ENCODE data around the gene DYSF.
A peak's percentile ranks its signal among the peaks of the same experiment; 100 is the strongest.
"Not testable (repeated sequence)": the region's sequence is repeated elsewhere in the genome, so short reads cannot be mapped to it uniquely, and the experiment has no call there.

DYSF gene

DNA sequence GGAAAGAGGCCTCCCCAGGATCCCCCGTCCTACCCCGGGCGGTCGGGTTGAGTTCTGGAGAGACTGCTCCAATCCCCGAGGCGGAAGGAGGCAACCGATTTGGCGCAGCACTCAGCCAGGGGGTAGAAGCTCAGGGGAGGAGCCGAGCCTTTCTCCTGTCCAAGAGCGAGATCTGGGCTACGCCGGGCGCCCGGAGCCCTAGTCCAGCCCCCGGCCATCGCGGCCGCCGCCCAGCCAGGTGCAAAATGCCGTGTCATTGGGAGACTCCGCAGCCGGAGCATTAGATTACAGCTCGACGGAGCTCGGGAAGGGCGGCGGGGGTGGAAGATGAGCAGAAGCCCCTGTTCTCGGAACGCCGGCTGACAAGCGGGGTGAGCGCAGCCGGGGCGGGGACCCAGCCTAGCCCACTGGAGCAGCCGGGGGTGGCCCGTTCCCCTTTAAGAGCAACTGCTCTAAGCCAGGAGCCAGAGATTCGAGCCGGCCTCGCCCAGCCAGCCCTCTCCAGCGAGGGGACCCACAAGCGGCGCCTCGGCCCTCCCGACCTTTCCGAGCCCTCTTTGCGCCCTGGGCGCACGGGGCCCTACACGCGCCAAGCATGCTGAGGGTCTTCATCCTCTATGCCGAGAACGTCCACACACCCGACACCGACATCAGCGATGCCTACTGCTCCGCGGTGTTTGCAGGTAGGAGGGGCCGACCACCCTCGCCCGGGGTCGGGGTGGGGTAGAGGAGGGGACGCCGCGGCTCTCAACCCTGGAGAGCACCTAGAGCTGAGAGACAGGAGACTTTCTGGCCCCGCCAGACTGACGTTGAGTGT, at the start of gene DYSF:
Gene DYSF, plus strand, starts transcription at position 158 of the 817 bp plus-strand sequence.
- DNase-seq, result peak; percentile 75

DNA sequence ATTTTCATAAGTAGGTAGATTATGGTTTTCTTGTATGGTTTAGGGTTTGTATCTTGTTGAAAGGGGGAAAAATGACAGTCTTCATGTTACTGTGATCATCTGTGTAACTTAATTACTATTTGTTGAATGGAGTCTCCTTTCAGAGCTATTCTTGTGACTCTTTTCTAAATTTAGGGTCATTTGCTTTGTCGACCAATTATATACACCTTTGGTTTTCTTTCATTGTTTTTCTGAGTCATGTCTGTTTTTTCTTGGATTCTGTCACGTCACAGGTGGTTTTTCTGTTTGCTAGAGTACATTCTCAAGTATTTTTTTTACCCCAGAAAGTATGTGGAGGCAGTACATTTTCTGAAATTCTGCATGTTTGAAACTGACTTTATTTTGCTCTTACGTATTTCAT, 43.8 kb upstream of the DYSF start:
- no peak for DNase-seq

DNA sequence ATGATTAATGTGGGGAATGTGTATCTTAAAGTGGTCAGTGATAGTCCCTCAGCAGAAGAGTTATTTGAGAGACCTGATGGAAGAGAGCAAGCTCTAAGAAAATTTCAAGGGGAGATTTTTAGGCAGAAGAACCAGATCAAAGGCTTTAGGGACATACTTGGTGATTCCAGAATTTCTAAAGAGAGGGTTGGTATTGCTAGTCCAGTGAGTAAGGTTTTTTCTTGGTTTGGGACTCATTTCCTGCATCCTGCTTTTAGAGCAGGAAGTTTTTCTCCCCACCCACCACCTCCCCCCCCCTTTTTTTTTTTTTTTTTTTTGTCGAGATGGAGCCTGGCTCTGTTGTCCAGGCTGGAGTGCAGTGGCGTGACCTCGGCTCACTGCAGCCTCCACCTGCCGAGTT, 42.7 kb upstream of the DYSF start:
- no peak for DNase-seq

DNA sequence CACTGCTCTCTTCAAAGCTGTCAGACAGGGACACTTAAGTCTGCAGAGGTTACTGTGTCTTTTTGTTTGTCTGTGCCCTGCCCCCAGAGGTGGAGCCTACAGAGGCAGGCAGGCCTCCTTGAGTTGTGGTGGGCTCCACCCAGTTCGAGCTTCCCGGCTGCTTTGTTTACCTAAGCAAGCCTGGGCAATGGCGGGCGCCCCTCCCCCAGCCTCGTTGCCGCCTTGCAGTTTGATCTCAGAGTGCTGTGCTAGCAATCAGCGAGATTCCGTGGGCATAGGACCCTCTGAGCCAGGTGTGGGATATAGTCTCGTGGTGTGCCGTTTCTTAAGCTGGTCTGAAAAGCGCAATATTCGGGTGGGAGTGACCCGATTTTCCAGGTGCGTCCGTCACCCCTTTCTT, 36.5 kb upstream of the DYSF start:
- not testable (repeated sequence) for DNase-seq

DNA sequence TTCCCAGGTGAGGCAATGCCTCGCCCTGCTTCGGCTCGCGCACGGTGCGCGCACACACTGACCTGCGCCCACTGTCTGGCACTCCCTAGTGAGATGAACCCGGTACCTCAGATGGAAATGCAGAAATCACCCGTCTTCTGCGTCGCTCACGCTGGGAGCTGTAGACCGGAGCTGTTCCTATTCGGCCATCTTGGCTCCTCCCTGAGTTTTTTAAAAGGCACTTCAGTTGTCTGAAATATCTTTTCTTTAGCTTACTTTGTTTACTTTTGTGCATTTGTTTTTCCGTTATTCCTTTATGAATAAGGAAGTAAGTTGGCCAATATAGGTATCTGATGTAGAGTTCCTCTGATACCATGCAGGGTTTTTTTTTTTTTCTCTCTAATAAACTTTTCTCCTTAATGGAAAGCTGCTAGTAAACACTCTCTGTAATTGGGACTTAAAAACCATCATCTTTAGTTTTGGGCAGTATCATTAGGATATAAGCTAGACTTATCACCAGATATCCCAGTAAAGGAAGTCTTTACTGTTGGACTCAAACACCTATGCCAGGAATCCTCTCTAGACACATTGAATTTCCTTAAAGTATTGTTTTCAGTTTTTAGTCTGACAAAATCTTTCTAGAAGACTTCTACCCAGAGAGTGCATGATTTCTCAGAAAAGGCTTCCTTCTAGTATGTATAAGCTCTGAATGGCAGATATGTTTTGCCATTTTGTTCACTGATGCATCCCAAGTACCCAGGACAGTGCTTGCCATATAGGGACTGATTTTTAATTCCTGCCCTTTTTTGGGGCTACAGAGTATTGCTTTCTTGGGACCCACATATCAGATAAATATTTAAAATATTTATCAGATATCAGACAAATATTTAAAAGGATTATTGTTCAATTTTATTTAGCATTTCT, 35.8 kb upstream of the DYSF start:
- no peak for DNase-seq

DNA sequence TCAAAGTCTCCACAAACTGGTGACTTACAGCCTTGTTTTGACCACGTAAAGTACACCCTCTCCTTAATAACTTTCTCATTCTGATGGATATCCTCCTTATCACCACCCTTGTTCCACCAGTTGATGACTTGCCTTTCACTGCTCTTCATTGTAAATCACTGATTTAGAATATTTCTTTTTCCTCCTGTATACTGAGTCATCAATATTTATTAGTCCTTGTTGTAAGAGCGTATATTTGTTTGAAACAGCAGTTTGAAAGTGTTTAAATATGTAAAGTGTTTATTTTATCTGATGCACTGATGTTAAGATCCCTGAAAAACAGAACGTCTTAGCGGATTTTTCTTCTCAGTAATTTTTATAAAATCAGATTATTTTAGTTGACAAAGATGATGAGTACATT, 34.2 kb upstream of the DYSF start:
- no peak for DNase-seq

DNA sequence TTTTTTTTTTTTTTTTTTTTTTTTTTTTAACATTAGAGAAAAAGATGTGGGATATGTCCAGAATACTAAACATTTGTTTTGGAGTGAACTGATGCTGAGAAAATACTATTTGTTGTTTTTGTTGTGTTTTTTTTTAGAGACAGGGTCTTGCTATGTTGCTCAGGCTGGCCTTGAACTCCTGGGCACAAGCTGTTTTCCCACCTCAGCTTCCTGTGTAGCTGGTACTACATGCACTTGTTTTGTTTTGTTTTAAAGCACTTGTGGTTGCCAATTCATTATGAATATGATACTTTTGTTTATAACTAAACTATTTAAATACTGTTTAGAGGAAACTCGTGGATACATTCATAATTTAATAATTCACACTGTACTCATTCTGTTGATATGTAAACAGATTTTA, 33.4 kb upstream of the DYSF start:
- DNase-seq, result no peak

DNA sequence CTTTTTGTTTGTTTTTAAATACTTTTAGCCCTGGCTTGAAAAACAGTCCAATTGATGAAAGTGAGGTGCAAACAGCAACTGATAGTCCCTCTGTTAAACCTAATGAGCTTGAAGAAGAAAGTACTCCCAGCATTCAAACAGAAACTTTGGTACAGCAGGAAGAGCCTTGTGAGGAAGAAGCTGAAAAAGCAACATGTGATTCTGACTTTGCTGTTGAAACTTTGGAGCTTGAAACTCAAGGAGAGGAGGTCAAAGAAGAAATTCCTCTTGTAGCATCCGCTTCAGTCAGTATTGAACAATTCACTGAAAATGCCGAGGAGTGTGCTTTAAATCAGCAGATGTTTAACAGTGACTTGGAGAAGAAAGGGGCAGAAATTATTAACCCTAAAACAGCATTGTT, 30.6 kb upstream of the DYSF start:
- DNase-seq, result no peak

DNA sequence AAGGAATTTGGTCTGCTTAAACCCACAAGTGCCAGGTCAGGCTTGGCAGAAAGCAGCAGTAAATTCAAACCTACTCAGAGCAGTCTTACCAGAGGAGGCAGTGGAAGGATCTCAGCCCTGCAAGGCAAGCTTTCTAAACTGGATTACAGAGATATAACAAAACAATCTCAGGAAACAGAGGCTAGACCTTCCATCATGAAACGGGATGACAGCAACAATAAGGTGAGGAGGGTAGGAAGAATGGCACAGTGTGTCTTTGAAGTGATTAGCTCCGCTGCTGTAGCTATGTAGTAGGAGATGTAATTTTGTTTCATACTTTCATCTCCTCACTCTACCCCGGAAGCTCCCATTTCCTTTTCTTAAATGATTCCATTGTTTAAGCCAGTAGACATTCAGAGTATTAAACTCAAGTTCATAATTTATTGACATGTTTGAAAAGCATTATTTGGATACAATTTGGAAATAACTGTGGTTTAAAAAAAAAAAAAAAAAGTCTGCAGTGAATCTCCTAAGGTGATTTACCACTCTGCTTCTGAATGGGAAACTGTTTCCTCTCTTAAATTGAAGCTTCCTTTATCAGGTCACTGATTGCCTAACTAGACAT, 29.4 kb upstream of the DYSF start:
- DNase-seq, result no peak

DNA sequence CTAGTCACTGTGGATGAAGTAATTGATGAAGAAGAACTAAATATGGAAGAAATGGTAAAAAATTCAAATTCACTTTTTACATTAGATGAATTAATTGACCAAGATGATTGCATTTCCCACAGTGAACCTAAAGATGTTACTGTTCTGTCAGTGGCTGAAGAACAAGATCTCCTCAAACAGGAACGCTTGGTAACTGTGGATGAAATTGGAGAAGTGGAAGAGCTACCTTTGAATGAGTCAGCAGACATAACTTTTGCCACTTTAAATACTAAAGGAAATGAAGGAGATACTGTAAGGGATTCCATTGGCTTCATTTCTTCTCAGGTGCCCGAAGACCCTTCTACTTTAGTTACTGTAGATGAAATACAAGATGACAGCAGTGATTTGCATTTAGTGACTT, 26.6 kb upstream of the DYSF start:
- DNase-seq, result no peak

DNA sequence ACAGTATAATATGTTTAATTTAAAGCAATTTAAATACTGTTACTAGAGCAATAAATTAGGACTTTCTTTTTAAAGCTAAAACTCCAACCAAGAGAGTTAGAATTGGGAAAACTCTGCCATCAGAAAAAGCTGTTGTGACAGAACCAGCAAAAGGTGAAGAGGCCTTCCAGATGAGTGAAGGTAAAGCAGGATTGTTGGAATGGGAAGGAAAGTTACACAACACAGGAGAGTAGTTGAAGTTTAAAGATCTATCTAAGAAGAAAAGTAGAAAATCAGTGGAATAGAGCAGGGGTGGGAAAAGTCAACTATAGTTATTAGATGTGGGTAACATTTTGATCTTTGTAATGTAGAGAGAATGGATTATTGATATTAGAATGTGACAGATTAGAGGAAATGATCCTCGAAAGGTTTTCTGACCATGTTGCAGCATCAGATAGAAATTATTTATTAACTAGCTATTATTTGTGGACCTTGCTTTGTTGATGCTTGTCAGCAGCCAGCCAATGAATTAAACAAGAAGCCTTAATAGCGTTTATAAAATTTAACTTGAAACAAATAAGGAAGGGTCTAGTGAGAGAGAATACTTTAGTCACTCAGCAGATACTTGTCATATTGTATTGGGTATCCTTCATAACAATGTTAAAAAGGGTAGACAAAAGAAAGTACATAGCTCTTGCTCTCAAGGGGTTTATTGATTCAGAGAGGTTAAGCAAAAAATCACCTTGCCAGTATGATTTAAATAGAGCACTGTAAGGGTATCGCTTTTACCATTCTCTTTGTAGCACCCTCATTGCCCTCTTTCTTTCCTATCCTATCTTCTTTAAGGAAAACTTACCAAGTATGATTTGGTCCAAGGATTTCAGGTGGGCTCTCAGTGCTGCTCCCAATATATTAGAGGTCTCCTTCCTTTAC, 24.6 kb upstream of the DYSF start:
- no peak for DNase-seq

DNA sequence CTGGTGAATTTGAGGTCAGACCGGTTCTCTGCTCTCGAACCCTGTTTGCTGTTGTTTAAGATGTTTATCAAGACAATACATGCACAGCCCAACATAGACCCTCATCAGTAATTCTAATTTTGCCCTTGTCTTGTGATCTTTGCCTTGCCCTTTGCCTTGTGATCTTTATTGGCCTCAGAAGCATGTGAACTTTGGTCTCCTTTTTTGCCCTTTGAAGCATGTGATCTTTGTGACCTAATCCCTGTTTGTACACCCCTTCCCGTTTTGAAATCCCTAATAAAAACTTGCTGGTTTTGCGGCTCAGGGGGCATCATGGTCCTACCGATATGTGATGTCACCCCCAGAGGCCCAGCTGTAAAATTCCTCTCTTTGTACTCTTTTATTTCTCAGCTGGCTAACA, 8.2 kb upstream of the DYSF start:
- not testable (repeated sequence) for DNase-seq

DNA sequence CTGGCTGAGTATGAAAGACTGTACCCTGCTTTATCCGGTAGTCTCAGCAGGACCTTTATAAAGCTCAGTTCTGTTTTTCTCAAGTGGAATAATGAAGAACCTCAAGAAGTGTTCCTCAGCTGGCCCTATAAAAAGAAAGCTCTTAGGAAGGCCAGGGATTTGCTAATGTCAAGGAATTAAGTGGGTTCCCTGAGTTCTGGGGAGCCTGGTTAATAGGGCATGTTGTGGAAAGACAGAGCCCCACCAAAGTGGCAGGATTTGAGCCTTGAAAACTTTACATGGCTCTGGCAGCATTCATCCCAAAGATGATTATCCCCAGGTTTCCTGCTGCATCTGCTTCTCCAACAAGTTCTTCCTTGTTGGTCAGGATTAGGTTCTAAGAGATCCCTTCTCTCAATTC, 6.9 kb upstream of the DYSF start:
- DNase-seq, result no peak

DNA sequence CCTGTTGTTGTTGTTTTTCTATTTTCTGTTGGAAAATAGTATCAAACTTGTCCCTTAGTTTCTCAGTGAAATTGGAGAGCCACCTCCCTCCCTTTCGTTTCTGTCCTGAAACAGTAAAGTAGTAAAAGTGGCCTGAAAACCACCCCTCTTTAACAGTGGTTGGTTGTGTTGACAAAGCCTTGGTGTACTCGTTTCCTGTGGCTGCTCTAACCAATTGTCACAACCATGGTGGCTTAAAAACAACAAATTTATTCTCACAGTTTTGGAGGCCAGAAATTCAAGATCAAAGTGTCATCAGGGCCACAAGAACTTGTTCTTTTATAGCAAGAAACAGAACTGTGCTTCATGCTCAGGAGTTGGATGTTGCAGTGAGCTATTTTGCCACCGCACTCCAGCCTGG, 4.0 kb upstream of the DYSF start:
- DNase-seq, result no peak

DNA sequence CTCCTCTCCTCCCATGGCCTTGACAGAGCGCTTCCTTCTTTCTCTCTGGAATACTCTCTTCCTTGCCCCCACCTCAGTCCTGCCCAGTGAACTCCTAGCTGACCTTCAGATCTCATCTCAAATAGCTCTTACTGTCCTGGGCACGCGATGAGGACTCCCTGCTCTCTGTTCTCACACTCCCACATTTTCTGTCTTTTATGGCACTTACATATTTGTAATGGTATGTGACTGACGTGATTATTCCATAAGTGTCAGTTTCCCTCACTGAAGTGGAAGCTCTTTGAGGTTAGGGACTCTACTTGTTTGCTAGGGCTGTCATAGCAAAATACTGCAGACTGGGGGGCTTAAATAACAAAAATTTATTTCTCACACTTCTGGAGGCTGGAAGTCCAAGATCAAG, 1.7 kb upstream of the DYSF start:
- DNase-seq, result no peak

DNA sequence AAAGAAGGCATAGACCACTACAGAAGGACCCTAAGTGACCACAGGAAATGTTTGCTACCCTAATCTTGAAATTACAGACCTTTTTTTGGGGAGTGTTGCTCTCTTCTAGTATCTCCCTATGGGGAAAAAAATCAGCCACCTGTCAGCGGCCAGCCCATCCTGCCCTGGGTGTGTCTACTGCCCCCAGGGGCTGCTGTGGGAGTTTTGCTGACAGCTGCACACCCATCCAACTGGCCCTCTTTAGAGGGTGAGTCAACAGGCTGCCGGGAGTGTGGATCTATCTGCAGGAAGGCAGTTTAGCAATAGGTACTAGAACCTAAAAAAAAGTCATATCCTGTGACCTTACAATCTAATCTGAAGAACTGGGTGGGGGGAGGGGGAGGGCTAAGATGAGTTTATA, 796 bp upstream of the DYSF start:
- DNase-seq, result peak; percentile 73

DNA sequence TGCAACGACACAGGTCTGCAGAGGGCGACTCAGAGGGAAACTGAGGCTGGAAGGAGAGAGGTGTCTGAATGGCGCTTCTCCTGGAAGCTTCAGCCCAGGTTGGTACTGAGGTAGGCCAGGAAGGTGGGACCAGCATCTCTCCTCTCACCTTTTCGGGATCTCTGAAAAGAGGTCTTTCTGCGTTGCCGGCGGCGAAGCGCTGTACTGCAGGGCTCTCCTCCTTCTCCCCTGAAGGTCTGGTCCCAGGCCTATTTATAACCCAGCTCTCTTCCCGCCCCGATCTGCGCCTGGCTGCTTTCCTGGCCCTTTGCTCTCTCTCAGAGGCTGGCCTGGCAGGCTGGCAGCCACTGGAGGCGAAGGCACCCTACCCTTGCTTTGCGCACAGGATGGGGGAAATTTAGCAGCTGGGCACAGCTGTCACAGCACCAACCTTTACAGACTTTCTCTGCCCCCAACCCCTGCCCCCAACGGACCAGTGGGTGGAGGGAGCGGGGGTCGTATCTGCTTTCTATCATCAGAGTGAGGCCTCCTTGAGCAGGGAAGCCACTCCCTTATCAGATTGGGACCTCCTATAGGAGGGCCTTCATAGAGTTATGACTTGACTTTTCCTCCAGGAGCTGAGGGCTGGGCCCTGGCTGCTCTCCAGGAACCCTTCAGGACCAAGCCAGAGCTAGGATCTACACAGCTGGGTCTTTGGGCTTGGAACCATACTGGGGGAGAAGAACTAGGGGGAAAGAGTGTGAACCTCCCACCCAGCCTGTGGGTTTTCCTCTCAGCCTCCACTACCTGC, 1.1 kb downstream of the DYSF start:
- no peak for DNase-seq

DNA sequence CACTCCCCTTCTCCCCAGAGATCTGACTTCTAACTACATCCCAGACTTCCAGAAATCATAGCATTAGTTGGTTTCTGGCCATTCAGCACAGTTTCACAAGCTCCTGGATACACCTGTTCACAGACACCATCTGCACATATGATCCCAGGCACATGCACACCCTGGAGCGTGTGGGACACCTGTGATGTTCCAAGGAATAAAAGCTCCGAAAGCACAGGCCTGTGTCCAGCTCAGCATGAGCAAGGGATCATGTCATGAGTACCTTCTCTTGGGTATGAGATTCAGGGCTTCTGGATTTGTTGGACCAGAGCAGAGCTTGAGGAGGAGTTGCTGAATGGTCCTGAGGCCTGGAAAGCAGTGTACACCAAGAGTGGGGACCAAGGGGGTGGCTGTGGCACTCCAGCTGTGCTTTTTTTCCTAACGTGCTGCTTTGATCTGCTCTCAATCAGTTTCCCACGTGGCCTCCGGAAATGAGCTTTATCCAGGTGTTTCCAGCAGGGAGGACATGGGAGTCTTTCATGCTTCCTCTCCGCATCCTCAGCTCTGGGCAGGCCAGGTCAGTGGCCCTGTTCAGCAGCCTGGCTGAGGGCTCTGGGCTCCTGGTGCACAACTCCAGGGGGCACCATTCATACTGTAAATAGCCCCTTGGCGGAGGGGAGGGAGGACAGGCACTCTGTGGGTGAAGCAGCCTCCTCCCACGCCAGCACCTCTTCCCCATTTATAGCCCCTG, 1.8 kb downstream of the DYSF start:
- DNase-seq, result peak; percentile 32

DNA sequence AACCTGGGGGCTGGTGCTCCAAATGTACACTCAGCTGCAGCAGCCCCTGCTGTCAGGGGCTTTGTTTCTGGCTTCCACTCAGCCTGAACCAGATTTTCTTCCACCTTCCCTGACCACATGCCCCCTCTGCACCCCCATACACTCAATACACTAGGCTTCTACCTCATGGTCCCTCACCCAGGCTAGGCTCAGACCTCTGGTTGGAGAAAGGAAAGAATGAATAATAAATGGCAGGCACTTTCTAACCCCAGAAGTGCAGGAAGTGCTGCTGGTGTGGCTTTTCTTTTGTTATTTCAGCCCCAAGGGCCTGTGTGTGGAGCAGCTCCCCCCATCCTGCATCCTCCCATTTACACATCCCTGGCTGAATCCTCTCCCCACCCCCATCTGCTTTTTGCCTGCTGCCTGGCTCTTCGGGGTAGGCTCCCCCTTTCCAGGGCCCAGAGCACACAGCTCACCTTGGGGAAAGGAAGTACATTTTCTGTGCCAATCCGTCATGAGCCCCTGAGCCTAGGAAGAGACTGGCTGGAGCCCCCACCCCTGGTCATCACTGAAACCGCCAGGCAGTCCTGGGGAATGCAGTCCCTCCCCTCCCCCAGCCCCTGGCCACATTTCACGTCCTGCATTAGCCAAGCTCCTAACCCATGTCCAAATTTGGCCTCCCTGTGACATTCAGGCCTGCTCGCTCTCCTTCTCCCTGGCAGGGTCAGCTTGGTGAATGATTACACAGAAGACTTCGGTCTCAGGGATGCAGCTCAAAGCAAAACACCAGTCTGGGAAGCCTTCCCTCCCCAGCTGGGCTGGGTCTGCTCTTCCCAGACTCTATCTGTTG, 2.6 kb downstream of the DYSF start:
- DNase-seq, result peak; percentile 6

DNA sequence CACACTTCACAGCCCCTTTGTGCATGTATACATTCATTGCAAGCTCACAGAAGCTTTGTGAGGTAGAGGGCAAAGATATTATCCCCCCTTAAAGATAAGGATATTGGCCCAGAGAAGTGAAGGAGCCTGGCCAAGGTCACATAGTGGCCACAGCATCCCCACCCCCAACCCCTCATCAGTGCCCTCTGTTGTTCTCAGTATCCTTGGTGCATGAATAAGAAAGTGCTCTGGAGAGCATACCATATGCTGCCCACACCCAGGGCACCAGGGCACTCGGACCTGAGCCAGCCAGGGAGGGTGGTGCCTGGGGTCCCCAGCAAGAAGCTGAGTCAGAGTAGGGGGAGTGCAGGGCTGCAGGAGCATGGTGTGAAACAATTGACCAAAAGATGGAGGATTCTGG, 3.3 kb downstream of the DYSF start:
- no peak for DNase-seq
